NCI-H510A (cell line): ENCODE measurements around the gene THAP7.

ENCODE experiments used
- DNase-seq: peaks from one replicate; lab custom pipeline; 2025; lab: John Stamatoyannopoulos, UW

The THAP7 gene

GRCh38 chr22:20964090-20964798, 37.7 kb downstream of the THAP7 start:
- DNase-seq, result no peak

GRCh38 chr22:20963201-20964052, 38.5 kb downstream of the THAP7 start:
- DNase-seq, result no peak

- DNase-seq, result no peak
Observed at GRCh38 chr22:20962491-20962945, 39.4 kb downstream of the THAP7 start.

DNA sequence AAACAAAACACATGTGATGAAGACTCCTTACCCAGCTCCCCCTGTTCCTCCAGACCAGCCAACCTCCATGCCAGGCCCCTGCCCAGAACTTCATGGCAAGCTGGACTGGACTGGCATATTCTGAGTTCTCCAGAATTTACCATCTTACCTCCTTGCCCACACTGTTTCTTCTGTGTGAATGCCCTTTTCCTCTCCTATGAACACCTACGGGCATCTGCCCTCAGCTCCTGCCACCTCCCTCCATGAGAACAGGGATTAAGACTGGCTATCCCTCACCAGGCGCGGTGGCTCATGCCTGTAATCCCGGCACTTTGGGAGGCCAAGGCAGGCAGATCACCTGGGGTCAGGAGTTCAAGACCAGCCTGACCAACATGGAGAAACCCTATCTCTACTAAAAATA, 41.3 kb downstream of the THAP7 start:
- no peak for DNase-seq

- DNase-seq, result no peak
Observed at GRCh38 chr22:20959578-20960461, 42.1 kb downstream of the THAP7 start.

GRCh38 chr22:20957683-20958431, 44.1 kb downstream of the THAP7 start:
- DNase-seq, result no peak

DNA sequence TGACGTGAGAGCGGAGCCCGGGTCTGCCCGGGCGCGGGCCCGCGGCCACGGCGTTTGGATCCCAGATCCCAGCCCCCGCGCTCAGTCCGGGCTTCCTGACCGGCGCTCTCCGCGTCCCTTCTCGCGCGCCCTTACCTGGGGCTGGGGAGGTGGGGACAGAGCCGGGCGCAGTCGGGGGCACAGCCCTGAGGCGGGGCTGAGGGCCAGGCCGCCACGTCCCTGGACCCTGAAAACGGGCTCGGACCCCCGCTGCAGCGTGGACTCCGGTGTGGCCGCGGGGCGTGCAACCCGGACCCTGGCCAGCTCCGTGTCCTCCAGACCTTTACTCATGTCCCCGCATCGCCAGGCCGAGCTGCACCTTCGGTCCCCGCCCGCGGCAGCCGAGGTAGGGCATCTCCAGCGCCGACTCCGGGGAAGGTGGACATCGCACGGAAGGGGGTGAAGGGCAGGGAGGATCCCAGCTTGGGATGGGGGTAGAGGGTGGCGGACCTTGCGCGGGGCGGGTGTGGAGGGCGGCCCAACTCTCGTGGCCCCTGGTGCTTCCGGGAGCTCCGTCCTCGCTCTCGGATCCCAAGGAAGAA, 44.7 kb downstream of the THAP7 start:
- no peak for DNase-seq

- no peak for DNase-seq
Observed at GRCh38 chr22:20956258-20957101, 45.4 kb downstream of the THAP7 start.

- DNase-seq, result no peak
Observed at GRCh38 chr22:20955548-20955947, 46.4 kb downstream of the THAP7 start.

DNA sequence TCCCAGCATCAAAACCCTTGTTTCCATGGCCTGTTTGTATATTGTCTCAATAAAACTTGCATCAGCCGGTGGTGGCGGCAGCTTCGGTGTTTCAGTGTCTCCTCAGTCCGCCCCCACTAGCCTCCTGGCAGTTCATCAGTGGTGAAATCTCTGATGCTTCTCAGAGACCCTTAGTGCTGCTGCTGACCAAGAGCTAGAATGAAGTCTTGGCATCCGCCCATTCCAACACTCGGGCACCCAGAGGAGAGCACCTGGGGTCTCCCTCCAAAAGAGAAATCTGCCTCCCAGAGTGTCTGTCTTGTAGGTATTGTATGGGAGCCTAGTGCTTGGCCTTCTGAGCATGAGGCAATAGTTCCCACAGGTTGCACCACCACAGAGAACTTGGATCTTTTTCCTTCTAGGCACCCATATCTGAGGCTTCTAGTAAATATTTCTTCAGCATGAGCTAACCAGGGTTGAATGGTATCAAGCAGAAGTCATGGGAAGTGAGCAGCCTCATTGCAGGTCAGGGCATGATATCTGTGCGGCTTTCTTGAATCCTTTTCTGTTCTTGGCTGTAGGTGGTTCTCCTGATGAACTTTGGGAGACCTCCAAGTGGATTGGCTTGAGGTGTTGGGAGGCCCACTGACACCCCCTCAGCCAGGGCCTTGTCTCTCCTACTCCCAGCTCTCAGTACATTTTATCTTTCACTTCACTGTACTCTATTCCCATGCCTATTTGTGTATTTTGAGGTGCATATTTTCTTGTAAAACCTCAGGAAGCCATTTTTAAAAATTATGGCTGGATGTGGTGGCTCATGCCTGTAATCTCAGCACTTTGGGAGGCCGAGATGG, 48.0 kb downstream of the THAP7 start:
- DNase-seq, result no peak

DNA sequence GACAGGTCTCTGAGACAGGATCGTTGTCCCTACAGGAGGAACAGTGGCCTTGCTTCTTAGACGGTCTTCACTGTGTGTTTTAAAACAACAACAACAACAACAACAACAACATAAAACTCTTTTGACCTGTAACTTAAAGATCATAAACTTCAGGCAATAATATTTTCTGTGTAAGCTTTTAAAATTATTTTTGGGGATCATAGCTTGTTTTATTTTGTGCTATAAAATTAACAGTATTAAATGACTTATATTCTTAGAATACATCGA, 48.6 kb downstream of the THAP7 start:
- no peak for DNase-seq

DNA sequence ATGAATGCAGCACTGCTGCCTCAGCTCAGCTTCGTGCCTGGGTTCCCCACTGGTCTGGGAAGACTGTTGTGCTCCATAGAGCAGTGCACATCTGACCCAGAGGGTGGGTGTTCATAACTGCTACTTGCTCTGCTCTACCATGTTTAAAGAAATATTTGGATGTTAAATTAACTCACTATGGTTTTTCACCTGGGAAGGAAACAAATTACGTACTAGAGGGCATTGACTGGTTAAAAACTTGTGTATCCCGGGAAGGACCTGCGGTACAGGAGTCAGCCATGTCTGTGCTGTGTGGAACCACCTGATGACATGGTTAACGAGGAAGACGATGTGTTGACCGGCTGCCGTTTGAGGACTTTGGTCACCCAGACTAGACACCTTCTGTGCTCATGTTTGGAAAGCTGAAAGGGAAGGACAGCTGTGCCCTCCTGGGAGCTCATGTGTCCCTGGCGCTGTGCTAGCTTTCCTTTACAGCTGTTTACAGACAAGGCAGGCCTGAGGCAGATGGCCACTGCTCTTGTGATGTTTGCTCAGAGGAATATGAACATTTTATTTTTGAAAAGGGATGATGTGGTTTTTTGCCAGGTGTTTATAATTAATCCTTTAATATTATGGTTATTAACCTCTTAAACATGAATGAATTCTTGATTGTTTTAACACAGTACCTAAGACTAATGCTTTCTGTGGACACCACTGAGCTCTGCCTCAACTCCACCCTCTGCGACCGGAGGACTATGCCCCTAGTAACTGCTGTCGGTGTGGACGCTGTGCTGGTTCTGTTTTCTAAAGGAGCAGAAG, 49.2 kb downstream of the THAP7 start:
- DNase-seq, result no peak

GRCh38 chr22:20951932-20952380, 50.0 kb downstream of the THAP7 start:
- DNase-seq, result no peak

GRCh38 chr22:20951151-20951931, 50.6 kb downstream of the THAP7 start:
- no peak for DNase-seq

DNA sequence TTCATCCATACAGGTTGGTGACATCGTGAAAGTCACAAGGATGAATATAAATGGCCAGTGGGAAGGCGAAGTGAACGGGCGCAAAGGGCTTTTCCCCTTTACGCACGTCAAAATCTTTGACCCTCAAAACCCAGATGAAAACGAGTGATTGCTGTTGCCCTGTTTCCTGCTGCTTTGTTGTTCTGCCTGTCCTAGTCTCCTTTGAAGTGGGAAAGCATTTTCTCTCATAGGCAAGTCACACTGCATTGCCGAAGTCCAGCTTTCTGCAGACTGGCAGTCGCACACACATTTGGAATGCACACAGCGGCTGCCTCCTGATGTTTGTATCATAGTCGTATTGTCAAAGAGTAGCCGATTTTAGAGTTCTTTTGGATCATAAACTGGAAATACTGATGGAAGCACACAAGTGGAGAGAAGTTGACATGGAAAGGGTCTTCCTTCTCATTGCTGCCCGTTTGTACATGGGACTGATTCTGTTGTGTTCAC, 52.2 kb downstream of the THAP7 start:
- no peak for DNase-seq
